Activated naive CD4-positive, alpha-beta T cell treated with anti-CD3 and anti-CD28 coated beads, Interleukin-2, amount 50 U/mL, for 24 hours (primary cell): ENCODE measurements around the gene NCKAP5.

Experiments used
- H3K27ac Mint-ChIP-seq: one replicate; pipeline ENCODE4 v1.8.0; 2021; ENCODE audit warnings: mild to moderate bottlenecking, mixed read lengths
- H3K27me3 Mint-ChIP-seq: one replicate; pipeline ENCODE4 v1.8.0; 2021; ENCODE audit warnings: mixed read lengths
- H3K36me3 Mint-ChIP-seq: one replicate; pipeline ENCODE4 v1.8.0; 2021; ENCODE audit warnings: mixed read lengths
- H3K4me1 Mint-ChIP-seq: one replicate; pipeline ENCODE4 v1.8.0; 2021; ENCODE audit warnings: mixed read lengths
- H3K4me3 Mint-ChIP-seq: one replicate; pipeline ENCODE4 v1.8.0; 2021; ENCODE audit warnings: mild to moderate bottlenecking, mixed read lengths
- H3K9me3 Mint-ChIP-seq: one replicate; pipeline ENCODE4 v1.8.0; 2021; ENCODE audit warnings: mixed read lengths

The NCKAP5 gene

GRCh38 chr2:132761437-132761836 lies 806.8 kb downstream of the NCKAP5 start:
- no peak overlapping the region for H3K4me3 Mint-ChIP-seq
- H3K27ac Mint-ChIP-seq = no peak overlapping the region
- H3K4me1 Mint-ChIP-seq = no peaks in the 10 kb centered on the region
- no peaks in the 10 kb centered on the region for H3K27me3 Mint-ChIP-seq
- H3K36me3 Mint-ChIP-seq = no peaks in the 10 kb centered on the region
- peaks cover 4% of the 10 kb centered on the region for H3K9me3 Mint-ChIP-seq

- Mint-ChIP-seq H3K27ac (no peak overlapping the region), H3K4me1 (no peaks in the 10 kb centered on the region), H3K36me3 (no peaks in the 10 kb centered on the region), H3K9me3 (peaks cover 4% of the 10 kb centered on the region), H3K27me3 (no peaks in the 10 kb centered on the region), H3K4me3 (no peak overlapping the region)
These were observed 807.3 kb downstream of the NCKAP5 start for GRCh38 chr2:132760971-132761370.

DNA sequence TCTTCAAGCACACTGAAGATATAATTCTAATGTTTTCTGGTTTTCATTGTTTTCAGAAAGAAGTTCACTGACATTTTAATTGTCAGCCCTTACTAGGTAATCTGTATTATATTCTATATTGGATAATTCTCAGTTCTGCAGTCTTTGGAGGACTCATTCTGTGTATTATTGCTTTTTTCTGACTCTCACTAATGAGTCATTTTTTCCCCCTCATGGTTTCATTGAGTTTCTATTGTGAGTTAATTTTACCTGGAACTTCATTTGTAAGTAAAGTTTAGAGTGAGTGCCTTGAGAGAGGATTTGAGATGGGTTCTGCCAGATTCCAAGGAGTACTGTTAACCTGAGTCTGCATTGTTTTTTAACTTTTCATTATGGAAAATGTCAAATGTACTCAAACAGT lies 807.9 kb downstream of the NCKAP5 start:
- Mint-ChIP-seq H3K36me3 (no peaks in the 10 kb centered on the region), H3K4me3 (no peak overlapping the region), H3K9me3 (peaks cover 4% of the 10 kb centered on the region), H3K4me1 (no peaks in the 10 kb centered on the region), H3K27me3 (no peaks in the 10 kb centered on the region), H3K27ac (no peak overlapping the region)

GRCh38 chr2:132758995-132759394 lies 809.3 kb downstream of the NCKAP5 start:
- Mint-ChIP-seq H3K27ac (no peak overlapping the region), H3K4me3 (no peak overlapping the region), H3K27me3 (no peaks in the 10 kb centered on the region), H3K36me3 (no peaks in the 10 kb centered on the region), H3K4me1 (no peaks in the 10 kb centered on the region), H3K9me3 (peaks cover 4% of the 10 kb centered on the region)

GRCh38 chr2:132757676-132758075 lies 810.6 kb downstream of the NCKAP5 start:
- Mint-ChIP-seq H3K36me3 (no peaks in the 10 kb centered on the region), H3K4me1 (no peaks in the 10 kb centered on the region), H3K27me3 (no peaks in the 10 kb centered on the region), H3K27ac (no peak overlapping the region), H3K9me3 (peaks cover 3% of the 10 kb centered on the region), H3K4me3 (no peak overlapping the region)

DNA sequence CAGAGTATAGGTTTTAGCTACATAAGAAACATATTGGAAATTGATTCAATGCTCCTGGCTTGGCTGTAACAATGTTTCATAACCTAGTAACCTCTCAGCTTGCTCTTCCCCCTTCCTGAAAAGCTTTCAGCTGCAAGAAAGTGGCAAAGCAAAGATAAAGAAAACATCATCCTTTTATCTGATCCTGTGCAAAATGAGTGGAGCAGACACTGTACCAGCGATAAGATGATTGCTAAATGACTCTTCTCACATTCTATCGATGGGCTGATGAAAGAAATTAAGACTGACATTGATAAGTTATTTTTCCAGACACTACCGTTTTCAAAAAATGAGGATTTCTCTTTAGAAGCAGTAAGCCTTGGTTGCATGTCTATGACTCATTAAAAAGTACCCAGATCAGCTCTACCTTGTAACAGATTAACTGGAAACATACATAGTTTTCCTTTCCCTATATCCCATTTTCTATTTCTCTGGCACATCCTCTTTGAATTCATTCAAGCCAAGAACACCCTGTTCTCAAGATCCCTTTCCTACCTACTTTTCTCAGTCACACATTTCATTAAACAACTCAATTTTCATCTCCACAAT lies 811.2 kb downstream of the NCKAP5 start:
- Mint-ChIP-seq H3K36me3 (no peaks in the 10 kb centered on the region), H3K27me3 (no peaks in the 10 kb centered on the region), H3K4me3 (no peak overlapping the region), H3K9me3 (no peaks in the 10 kb centered on the region), H3K4me1 (no peaks in the 10 kb centered on the region), H3K27ac (no peak overlapping the region)

DNA sequence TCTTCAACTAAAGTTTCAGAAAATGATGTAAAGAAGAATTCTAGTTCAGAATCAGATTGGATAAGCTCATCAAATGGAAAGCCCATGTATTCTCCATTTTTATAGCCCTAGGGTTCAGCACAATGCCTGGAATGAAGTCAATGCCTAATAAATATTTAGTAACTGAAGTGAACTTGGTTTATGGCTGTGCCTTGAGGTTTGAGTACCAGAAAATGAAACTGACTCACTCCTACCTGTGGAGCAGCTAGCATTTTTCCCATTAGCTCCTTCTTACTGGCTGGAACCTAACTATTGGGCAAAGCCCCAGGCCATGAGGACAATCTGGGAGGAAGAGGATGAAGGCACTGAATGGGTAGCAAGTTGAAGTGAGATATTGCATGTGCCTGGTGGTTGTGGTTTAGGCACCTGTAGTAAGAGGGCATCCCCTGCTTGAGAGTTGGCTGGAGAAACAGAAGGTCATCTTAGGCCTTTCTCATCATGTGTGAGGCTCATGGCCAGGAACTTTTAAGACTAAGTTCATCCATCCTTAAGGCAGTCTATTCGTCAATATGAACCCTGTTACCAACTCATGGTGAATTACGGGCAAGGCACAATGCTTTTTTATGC lies 813.3 kb downstream of the NCKAP5 start:
- Mint-ChIP-seq H3K36me3 (no peaks in the 10 kb centered on the region), H3K27me3 (no peaks in the 10 kb centered on the region), H3K9me3 (peaks cover 4% of the 10 kb centered on the region), H3K27ac (no peak overlapping the region), H3K4me1 (no peaks in the 10 kb centered on the region), H3K4me3 (no peak overlapping the region)

- Mint-ChIP-seq H3K4me1 (no peaks in the 10 kb centered on the region), H3K4me3 (no peak overlapping the region), H3K27ac (no peak overlapping the region), H3K9me3 (peaks cover 4% of the 10 kb centered on the region), H3K36me3 (no peaks in the 10 kb centered on the region), H3K27me3 (no peaks in the 10 kb centered on the region)
These were observed 813.9 kb downstream of the NCKAP5 start for GRCh38 chr2:132754392-132754791.

- H3K27ac Mint-ChIP-seq = no peak overlapping the region
- no peak overlapping the region for H3K4me3 Mint-ChIP-seq
- no peaks in the 10 kb centered on the region for H3K36me3 Mint-ChIP-seq
- no peaks in the 10 kb centered on the region for H3K4me1 Mint-ChIP-seq
- H3K9me3 Mint-ChIP-seq = peaks cover 4% of the 10 kb centered on the region
- no peaks in the 10 kb centered on the region for H3K27me3 Mint-ChIP-seq
These were observed 815.6 kb downstream of the NCKAP5 start for GRCh38 chr2:132752421-132753206.

DNA sequence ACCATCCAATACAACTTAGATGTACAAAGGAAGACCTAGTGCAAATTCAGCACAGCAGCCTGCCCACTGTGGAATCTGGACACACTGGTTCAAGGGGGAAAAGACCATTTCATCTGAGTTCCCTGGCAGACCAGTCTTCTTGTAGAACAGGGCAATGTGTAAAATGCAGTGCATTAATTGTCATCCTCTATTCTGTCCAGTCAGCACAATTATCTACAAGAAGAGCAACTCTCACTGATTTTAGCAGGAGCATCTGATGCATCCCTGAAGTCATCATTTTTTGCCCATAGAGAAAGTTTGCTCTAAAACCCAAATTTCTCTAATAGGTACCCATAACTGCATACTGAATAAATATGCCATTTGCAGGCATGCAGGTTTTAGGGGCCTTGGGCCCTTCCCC lies 816.4 kb downstream of the NCKAP5 start:
- H3K36me3 Mint-ChIP-seq = no peaks in the 10 kb centered on the region
- H3K27ac Mint-ChIP-seq = no peak overlapping the region
- H3K27me3 Mint-ChIP-seq = no peaks in the 10 kb centered on the region
- H3K9me3 Mint-ChIP-seq = peaks cover 4% of the 10 kb centered on the region
- H3K4me1 Mint-ChIP-seq = no peaks in the 10 kb centered on the region
- no peak overlapping the region for H3K4me3 Mint-ChIP-seq

DNA sequence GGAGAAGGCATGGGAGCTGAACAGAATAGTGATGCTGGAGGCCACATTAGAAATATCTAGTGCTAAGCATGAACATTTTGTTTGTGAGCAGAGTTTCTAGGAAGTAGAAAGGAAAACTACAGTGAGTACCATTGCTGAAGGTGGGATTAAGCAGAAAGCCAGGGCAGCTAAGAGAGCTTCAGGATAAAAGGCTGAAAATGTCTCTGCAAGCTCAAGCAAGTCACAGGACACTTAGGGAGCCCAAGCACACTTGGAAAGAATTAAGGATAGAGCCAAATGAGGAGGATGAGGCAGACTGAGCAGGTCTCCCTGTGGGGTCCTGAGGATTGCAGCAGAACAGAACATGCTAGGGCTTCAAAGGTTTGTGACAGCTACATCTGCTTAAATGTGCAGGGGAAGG lies 817.7 kb downstream of the NCKAP5 start:
- peaks cover 4% of the 10 kb centered on the region for H3K9me3 Mint-ChIP-seq
- no peak overlapping the region for H3K27ac Mint-ChIP-seq
- no peak overlapping the region for H3K4me3 Mint-ChIP-seq
- no peaks in the 10 kb centered on the region for H3K27me3 Mint-ChIP-seq
- H3K4me1 Mint-ChIP-seq = no peaks in the 10 kb centered on the region
- H3K36me3 Mint-ChIP-seq = no peaks in the 10 kb centered on the region

GRCh38 chr2:132747046-132747445 lies 821.2 kb downstream of the NCKAP5 start:
- H3K27ac Mint-ChIP-seq = no peak overlapping the region
- H3K4me1 Mint-ChIP-seq = no peaks in the 10 kb centered on the region
- no peaks in the 10 kb centered on the region for H3K27me3 Mint-ChIP-seq
- H3K4me3 Mint-ChIP-seq = no peak overlapping the region
- H3K9me3 Mint-ChIP-seq = peaks cover 5% of the 10 kb centered on the region
- no peaks in the 10 kb centered on the region for H3K36me3 Mint-ChIP-seq

GRCh38 chr2:132741754-132742153 lies 826.5 kb downstream of the NCKAP5 start:
- Mint-ChIP-seq H3K27me3 (no peaks in the 10 kb centered on the region), H3K36me3 (no peaks in the 10 kb centered on the region), H3K9me3 (peaks cover 8% of the 10 kb centered on the region), H3K27ac (no peak overlapping the region), H3K4me3 (no peak overlapping the region), H3K4me1 (no peaks in the 10 kb centered on the region)

GRCh38 chr2:132740081-132740720 lies 828.1 kb downstream of the NCKAP5 start:
- peaks cover 8% of the 10 kb centered on the region for H3K9me3 Mint-ChIP-seq
- H3K27ac Mint-ChIP-seq = no peak overlapping the region
- H3K4me3 Mint-ChIP-seq = no peak overlapping the region
- H3K27me3 Mint-ChIP-seq = no peaks in the 10 kb centered on the region
- no peaks in the 10 kb centered on the region for H3K36me3 Mint-ChIP-seq
- no peaks in the 10 kb centered on the region for H3K4me1 Mint-ChIP-seq

DNA sequence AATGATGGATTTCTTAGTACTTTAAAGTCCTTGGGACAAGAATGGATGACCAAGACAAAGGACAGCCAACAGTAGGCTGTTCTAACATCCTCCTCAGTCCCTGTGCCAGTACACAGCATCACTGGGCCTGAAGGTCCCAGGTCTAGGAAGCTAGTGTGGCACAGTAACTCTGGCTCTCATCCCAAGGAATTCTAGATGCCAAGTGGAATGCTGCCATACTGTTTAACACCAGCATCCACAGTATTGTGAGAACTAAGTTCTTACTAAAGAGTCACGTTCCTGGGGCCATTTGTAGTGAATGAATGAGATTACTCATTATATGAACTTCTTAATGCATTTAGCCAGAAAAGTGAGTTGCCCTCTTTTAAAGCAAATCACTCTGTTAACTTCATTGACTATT lies 830.0 kb downstream of the NCKAP5 start:
- H3K36me3 Mint-ChIP-seq = no peaks in the 10 kb centered on the region
- H3K4me1 Mint-ChIP-seq = no peaks in the 10 kb centered on the region
- peaks cover 8% of the 10 kb centered on the region for H3K9me3 Mint-ChIP-seq
- H3K4me3 Mint-ChIP-seq = no peak overlapping the region
- H3K27ac Mint-ChIP-seq = no peak overlapping the region
- H3K27me3 Mint-ChIP-seq = no peaks in the 10 kb centered on the region

DNA sequence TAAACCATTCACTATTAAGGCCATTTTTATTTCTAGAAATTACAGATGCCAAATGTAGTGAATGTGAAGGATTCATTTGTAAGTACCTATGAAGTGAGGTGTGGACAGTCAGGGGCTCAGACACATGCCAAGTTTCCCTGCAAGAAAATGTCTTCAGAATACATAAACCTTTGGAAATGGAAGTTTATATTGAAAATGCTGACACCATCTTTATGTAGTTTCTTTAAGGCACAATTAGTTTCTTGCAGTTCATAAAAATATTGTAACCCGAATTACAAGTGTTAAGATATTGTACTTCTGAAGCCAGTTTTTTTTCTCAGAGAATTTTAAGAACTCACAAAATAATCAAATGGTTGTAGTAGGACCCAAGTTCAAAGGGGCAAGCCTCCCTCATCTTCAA lies 832.2 kb downstream of the NCKAP5 start:
- Mint-ChIP-seq H3K4me3 (no peak overlapping the region), H3K9me3 (no peaks in the 10 kb centered on the region), H3K27me3 (no peaks in the 10 kb centered on the region), H3K36me3 (no peaks in the 10 kb centered on the region), H3K27ac (no peak overlapping the region), H3K4me1 (no peaks in the 10 kb centered on the region)
